ENCODE results near the gene TIAM1. TPM values are rescaled to one million over a fixed set of nuclear protein-coding genes. Genes with fewer than 3 reads are reported as not detected.

Gene TIAM1
- total RNA-seq, 1 experiment from 2014 or later: 7.8 TPM

DNA sequence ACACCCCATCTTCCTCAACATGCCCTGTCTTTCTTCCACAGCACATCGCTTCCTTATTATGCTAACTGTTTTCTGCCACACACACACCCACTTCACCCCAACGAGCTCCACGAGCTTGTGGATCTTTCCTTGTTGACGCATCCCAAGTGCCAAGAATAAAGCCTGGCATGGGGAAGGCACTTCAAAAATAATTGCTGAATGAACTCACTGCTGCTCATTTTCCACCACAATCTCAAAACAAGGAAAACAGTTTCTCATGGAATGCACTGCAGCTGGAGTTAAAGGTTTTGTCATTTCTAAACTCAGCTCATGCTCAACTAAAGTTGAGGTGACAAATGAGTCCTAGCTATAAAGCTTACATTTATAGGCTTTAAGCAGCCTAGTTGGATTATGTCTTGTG is 86.0 kb downstream of the TIAM1 start:
- Histone ChIP-seq H3K27ac (no peak overlapping the region), H3K36me3 (no peaks in the 10 kb centered on the region), H3K4me1 (replicated peaks) (0 out of 2 replicates have a peak, but pooled peaks cover 5% of the 10 kb centered on the region), H3K27me3 (replicated peaks) (no peaks in the 10 kb centered on the region), H3K4me3 (no peak overlapping the region), H3K9me3 (replicated peaks) (no peaks in the 10 kb centered on the region)
- DNase-seq (ENCODE audit: low read depth in 1 of 2, low spot score in 2 of 2): no peak

DNA sequence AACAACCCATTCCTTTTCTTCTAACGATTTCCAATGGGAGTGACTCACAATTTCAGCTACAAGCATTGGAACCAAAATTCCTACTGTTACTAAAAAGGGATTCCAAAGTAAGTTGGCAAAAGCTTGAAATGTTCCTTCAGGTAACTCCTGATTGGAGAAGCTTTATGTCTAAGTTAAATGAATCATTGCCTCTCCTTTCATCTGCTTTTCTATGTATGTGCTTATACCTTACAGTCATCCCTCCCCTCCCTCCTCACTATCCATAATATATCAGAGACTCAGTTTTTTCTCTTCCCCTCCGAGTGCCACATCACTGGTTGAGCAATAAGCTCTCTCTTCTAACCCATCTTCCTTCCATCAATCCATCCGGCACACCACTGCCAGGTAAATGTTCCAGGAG is 86.8 kb downstream of the TIAM1 start:
- Histone ChIP-seq H3K4me3 (no peak overlapping the region), H3K4me1 (replicated peaks) (0 out of 2 replicates have a peak, but pooled peaks cover 5% of the 10 kb centered on the region), H3K27me3 (replicated peaks) (no peaks in the 10 kb centered on the region), H3K27ac (no peak overlapping the region), H3K36me3 (no peaks in the 10 kb centered on the region), H3K9me3 (replicated peaks) (no peaks in the 10 kb centered on the region)
- no peak for DNase-seq (ENCODE audit: low read depth in 1 of 2, low spot score in 2 of 2)

DNA sequence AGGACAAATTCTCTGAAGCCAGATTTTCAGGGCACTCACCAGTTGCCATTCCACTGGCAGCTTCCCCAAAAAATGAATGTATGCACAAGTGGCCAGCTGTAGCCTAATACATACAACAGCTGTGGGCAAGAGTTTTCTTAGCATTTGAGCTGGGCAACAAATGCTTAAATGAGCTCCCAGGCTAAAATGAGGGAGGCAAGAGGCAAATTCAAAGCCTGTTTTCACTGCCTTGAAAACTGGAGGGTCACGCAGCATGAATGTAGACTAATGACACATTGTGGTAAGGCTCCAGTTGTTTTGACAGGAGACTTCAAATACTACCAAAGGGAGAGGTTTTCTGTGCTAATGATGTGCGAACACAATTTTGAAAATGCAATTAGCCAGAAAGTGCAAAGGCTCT is 88.2 kb downstream of the TIAM1 start:
- Histone ChIP-seq H3K4me3 (no peak overlapping the region), H3K27me3 (replicated peaks) (no peaks in the 10 kb centered on the region), H3K27ac (no peak overlapping the region), H3K9me3 (replicated peaks) (no peaks in the 10 kb centered on the region), H3K4me1 (replicated peaks) (0 out of 2 replicates have a peak, but pooled peaks cover 3% of the 10 kb centered on the region), H3K36me3 (no peaks in the 10 kb centered on the region)
- DNase-seq (ENCODE audit: low read depth in 1 of 2, low spot score in 2 of 2): no peak

DNA sequence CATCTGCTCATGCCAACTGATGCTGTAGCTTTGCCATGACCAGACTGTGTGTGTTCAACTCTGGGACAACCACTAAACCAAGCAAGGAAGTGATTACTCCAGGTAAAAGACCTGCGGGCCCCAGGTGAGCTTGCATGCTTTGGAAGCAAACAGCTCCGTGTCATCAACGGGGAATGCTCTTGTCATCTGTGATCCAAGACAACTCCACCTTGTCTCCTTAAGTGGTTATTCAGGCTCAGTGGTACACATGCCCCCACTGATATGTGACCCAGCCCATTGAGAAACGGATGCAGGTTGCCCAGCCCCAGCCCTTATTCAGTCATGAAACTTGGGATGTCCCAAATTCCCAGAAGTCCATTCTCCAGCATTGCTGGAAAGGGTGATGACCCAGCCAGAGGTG is 89.0 kb downstream of the TIAM1 start:
- Histone ChIP-seq H3K27me3 (replicated peaks) (no peaks in the 10 kb centered on the region), H3K36me3 (no peaks in the 10 kb centered on the region), H3K9me3 (replicated peaks) (no peaks in the 10 kb centered on the region), H3K4me1 (replicated peaks) (no peaks in the 10 kb centered on the region), H3K4me3 (no peak overlapping the region), H3K27ac (no peak overlapping the region)
- no peak for DNase-seq (ENCODE audit: low read depth in 1 of 2, low spot score in 2 of 2)

DNA sequence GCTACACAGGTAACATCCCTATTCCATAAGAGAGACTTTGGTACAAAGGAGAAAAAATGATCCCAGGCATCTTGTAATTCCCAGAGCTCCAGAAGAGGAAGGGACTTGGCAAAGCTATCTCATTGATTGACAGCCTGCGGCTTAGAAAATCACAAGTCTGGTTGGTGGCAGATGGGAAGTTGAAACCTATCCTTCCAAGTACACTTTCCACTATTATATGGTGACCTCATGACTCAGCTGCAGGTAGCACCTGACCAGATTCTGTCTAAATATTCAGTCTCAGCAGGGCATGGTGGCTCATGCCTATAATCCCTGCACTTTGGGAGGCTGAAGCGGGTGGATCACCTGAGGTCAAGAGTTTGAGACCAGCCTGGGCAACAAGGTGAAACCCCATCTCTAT is 89.9 kb downstream of the TIAM1 start:
- no peaks in the 10 kb centered on the region for H3K9me3 ChIP-seq (replicated peaks)
- no peaks in the 10 kb centered on the region for H3K36me3 ChIP-seq
- H3K27me3 ChIP-seq (replicated peaks): no peaks in the 10 kb centered on the region
- no peak overlapping the region for H3K27ac ChIP-seq
- DNase-seq (ENCODE audit: low read depth in 1 of 2, low spot score in 2 of 2): no peak
- no peak overlapping the region for H3K4me3 ChIP-seq
- H3K4me1 ChIP-seq (replicated peaks): no peaks in the 10 kb centered on the region

DNA sequence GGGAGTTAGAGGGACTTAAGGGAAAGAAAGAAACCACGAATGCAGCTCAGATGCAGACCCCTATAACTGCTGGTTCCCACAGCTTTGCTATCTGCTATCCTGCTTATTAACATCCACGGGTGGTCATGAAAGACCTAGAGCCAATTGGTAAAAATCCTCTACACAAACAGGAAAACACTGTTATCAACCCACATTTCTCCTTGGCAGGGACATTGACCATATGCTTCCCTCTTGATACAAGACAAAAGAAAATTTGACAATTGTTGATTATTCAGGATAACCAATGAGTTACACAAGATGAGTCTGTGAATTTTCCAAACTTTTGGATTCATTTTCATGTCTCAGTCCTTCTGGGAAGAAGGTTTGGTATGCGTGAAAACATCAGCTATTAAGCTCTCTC is 90.4 kb downstream of the TIAM1 start:
- DNase-seq (ENCODE audit: low read depth in 1 of 2, low spot score in 2 of 2): no peak
- Histone ChIP-seq H3K4me1 (replicated peaks) (peaks cover 3% of the 10 kb centered on the region), H3K27me3 (replicated peaks) (no peaks in the 10 kb centered on the region), H3K9me3 (replicated peaks) (no peaks in the 10 kb centered on the region), H3K27ac (no peak overlapping the region), H3K4me3 (no peak overlapping the region), H3K36me3 (no peaks in the 10 kb centered on the region)

DNA sequence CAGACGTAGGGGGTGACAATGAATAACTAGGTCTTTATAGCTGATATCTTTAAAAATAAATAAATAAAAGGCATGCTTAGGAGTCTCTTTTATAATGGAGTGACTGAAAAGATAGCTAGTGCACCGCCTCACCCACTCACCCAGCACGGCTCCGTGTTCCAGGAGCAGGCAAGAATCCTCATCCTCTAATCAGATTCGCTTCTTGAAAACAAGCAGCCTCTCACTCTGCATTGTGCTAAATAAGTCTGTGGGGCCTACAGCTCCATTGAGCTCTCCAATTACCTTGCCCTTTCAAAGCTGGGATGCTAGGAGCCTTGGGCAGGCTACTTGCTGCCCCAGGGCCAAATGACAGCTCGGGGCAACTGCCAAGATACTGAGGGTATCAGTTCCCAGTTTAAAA is 91.5 kb downstream of the TIAM1 start:
- Histone ChIP-seq H3K9me3 (replicated peaks) (no peaks in the 10 kb centered on the region), H3K4me3 (no peak overlapping the region), H3K4me1 (replicated peaks) (peaks cover 5% of the 10 kb centered on the region), H3K27ac (no peak overlapping the region), H3K36me3 (no peaks in the 10 kb centered on the region), H3K27me3 (replicated peaks) (no peaks in the 10 kb centered on the region)
- no peak for DNase-seq (ENCODE audit: low read depth in 1 of 2, low spot score in 2 of 2)

DNA sequence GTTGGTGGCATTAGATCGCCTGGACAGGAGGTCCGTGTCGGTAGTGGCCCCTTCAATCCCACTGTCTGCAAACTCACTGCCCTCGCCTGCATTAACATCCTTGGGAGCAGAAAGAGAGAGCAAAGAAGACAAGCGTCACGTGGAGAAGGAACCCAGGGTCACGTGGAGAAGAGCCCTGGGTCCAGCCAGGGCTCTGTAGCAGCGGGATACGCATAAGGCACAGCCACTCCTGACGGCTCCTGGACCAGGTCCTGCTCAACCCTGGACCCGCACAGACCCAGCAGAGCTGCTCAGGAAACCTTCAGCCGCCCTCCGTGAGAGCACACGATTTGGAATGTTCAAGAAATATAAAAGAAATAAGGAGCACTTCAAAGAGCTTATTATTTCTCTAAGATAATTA is 92.0 kb downstream of the TIAM1 start:
- Histone ChIP-seq H3K36me3 (no peaks in the 10 kb centered on the region), H3K27ac (no peak overlapping the region), H3K9me3 (replicated peaks) (no peaks in the 10 kb centered on the region), H3K4me3 (no peak overlapping the region), H3K27me3 (replicated peaks) (no peaks in the 10 kb centered on the region), H3K4me1 (replicated peaks) (peaks cover 5% of the 10 kb centered on the region)
- no peak for DNase-seq (ENCODE audit: low read depth in 1 of 2, low spot score in 2 of 2)

DNA sequence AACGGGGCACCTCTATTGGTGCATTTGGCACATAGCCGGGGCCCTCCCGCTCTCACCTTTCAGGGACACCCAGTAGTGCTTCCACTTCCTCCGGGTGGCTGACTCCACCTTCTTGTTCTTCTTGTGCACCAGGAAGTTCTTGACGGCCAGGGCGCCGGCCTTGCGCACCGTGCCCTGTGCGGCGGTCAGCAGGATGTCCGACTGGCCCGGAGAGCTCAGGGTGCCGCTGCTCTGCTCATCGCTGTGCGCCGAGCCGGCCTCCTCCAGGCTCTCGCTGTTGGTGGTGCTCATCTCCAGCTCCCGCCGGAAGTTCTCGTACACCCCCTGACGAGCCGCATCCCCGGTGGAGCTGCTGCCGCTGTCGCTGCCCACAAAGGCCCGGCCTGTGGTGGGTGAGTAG is 92.4 kb downstream of the TIAM1 start:
- Histone ChIP-seq H3K9me3 (replicated peaks) (no peaks in the 10 kb centered on the region), H3K27me3 (replicated peaks) (no peaks in the 10 kb centered on the region), H3K36me3 (no peaks in the 10 kb centered on the region), H3K4me3 (no peak overlapping the region), H3K27ac (no peak overlapping the region), H3K4me1 (replicated peaks) (peaks cover 5% of the 10 kb centered on the region)
- no peak for DNase-seq (ENCODE audit: low read depth in 1 of 2, low spot score in 2 of 2)

DNA sequence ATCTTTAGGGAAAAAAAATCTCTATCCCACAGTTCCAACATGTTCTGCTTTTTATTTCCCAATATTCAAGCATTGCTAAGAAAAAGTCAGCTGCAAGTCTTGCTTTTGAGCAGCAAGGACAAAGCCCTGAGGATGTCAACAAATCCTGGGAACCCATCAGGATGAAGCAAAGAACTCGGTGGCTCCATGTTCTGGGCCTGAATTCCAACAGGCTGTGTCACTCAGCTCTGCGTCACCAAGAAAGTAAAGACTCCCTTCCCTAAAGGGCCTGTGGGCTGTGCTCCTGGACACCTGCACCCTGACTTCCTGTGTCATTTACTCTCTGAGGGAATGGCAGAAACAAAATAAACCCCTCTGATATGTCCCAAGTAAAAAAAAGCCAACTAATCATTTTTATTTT is 95.5 kb downstream of the TIAM1 start:
- H3K27ac ChIP-seq: no peak overlapping the region
- DNase-seq (ENCODE audit: low read depth in 1 of 2, low spot score in 2 of 2): peak; percentile 34 to 51
- no peaks in the 10 kb centered on the region for H3K27me3 ChIP-seq (replicated peaks)
- H3K9me3 ChIP-seq (replicated peaks): 0 out of 2 replicates have a peak, but pooled peaks cover 6% of the 10 kb centered on the region
- H3K36me3 ChIP-seq: peaks cover 10% of the 10 kb centered on the region; the same call in 1 of the 2 replicates
- no peak overlapping the region for H3K4me3 ChIP-seq
- H3K4me1 ChIP-seq (replicated peaks): peaks cover 8% of the 10 kb centered on the region

DNA sequence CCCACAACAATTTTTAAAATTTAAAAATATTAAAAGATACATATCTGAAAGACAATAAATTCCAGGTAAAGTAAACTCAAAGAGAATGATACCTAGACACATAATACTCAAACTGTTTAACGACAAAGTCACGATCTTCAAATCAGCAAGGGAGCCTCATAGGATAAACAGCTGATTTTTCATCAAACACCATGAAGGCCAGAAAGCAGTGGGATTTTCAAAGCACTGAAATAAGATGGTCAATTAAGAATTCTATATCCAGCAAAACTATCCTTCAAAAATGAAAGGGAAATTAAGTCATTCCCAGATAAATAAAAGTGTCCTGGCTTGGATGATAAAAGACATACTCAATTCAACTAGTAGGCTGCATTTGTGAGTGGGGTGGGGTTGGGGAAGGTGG is 100.5 kb downstream of the TIAM1 start:
- DNase-seq (ENCODE audit: low read depth in 1 of 2, low spot score in 2 of 2): no peak
- peaks cover 9% of the 10 kb centered on the region; the same call in 1 of the 2 replicates for H3K9me3 ChIP-seq (replicated peaks)
- H3K27me3 ChIP-seq (replicated peaks): no peaks in the 10 kb centered on the region
- peaks cover 4% of the 10 kb centered on the region for H3K4me1 ChIP-seq (replicated peaks)
- H3K36me3 ChIP-seq: peaks cover 10% of the 10 kb centered on the region; the same call in 1 of the 2 replicates
- no peak overlapping the region for H3K27ac ChIP-seq
- no peak overlapping the region for H3K4me3 ChIP-seq

DNA sequence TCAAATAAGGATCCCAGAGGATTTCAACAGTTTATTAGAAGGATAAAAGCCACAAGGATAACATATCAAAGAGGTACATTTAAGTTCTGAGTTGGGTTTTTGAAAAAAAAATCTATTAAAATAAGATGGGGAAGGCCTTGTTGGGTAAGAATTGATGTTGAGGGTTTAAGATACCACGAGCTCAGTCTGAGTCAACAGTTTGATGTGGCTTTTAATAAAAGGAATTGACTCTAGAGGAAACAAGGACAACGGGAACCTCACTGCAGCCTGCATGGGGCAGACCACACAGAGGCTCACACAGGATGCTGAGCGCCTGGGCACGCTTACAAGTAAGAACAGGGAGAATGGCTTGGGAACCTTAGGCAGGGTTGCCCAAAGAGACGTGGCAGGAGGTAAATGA is 107.5 kb downstream of the TIAM1 start:
- H3K4me1 ChIP-seq (replicated peaks): peaks cover 14% of the 10 kb centered on the region
- no peaks in the 10 kb centered on the region for H3K36me3 ChIP-seq
- H3K27ac ChIP-seq: no peak overlapping the region
- DNase-seq (ENCODE audit: low read depth in 1 of 2, low spot score in 2 of 2): peak; percentile 69 to 72
- no peak overlapping the region for H3K4me3 ChIP-seq
- peaks cover 2% of the 10 kb centered on the region; the same call in 1 of the 2 replicates for H3K9me3 ChIP-seq (replicated peaks)
- no peaks in the 10 kb centered on the region for H3K27me3 ChIP-seq (replicated peaks)

DNA sequence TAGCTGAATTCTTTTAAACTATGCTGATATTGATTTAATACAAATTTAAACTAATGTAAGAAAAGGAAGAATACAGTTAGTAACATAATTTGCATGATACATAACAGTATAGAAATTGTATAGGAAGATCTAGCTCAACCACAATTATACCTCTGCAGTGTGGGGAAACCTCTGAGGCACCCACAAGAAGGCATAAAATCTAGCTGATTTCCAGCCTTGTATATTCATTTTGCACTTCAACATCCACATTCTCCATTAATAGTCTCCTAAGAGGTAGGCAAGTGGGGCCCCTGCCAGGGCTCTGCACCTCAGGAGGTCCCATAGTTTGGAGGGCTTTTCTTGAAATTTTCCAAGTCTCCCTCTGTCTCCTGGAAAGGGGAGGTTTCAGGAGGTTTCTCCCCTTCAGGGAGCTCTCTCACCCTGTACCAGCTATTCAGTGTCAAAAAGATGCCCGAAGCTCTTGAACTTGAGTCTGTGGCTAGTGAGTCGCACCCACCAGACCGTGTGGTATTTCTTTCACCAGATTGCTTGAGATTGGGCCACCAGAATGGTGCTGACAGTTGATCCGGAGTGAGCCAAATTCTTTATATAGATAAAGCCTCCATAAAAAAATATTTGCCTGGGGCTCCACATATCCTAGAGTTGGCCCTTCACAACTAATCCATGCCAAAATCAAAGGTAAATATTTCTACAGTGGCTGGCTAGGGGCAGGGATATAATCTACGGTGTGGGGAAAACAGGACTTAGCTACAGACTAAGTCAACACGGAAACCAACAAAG is 108.2 kb downstream of the TIAM1 start:
- peak in 1 of 2 experiments; percentile 39 for DNase-seq (ENCODE audit: low read depth in 1 of 2, low spot score in 2 of 2)
- Histone ChIP-seq H3K36me3 (no peaks in the 10 kb centered on the region), H3K27ac (no peak overlapping the region), H3K4me1 (replicated peaks) (peaks cover 14% of the 10 kb centered on the region), H3K4me3 (no peak overlapping the region), H3K9me3 (replicated peaks) (peaks cover 2% of the 10 kb centered on the region; the same call in 1 of the 2 replicates), H3K27me3 (replicated peaks) (no peaks in the 10 kb centered on the region)

DNA sequence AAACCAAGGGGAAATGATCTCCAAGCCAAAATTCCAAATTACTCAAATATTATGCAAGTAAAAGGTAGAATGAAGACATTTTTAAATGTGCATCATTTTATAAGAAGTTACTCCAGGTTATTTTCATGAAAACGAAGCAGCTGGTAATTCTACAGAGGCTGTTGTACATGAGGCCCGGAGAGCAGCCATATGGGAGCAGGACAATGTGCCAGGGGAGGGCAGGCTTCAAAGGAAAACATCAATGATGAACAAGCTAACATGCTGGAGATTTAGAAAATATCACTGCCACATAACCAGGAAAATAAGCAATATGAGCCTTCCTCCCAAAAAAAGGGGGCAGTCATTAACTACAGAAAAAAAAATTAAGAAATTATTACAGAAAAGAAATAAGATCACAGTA is 109.1 kb downstream of the TIAM1 start:
- H3K36me3 ChIP-seq: no peaks in the 10 kb centered on the region
- no peaks in the 10 kb centered on the region for H3K9me3 ChIP-seq (replicated peaks)
- peaks cover 14% of the 10 kb centered on the region for H3K4me1 ChIP-seq (replicated peaks)
- no peak overlapping the region for H3K27ac ChIP-seq
- no peaks in the 10 kb centered on the region for H3K27me3 ChIP-seq (replicated peaks)
- no peak for DNase-seq (ENCODE audit: low read depth in 1 of 2, low spot score in 2 of 2)
- H3K4me3 ChIP-seq: no peak overlapping the region

DNA sequence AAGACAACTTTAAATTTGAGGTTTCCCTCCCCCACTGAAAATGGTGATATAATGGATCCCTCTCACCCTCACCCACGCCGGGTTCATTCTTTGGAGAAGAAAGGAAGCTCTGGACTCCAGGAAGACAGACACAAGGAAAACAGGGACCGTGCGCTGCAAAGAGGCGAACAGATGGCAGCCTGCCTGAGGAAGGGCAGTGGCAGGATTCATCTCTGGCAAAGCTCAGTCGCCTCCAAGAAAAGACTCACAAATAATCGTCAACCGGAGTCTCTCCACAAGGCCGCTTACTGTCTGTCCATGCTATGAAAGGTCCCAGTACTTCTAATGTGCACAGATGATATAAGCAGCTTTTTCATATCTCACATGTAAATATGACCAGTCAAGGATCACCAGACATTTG is 110.3 kb downstream of the TIAM1 start:
- peaks cover 14% of the 10 kb centered on the region for H3K4me1 ChIP-seq (replicated peaks)
- no peak for DNase-seq (ENCODE audit: low read depth in 1 of 2, low spot score in 2 of 2)
- no peak overlapping the region for H3K27ac ChIP-seq
- H3K27me3 ChIP-seq (replicated peaks): no peaks in the 10 kb centered on the region
- H3K36me3 ChIP-seq: no peaks in the 10 kb centered on the region
- no peak overlapping the region for H3K4me3 ChIP-seq
- H3K9me3 ChIP-seq (replicated peaks): no peaks in the 10 kb centered on the region
